ENCODE measurements around the gene RAB3GAP2.
A peak's percentile ranks its signal among the peaks of the same experiment; 100 is the strongest.

Gene RAB3GAP2

DNA sequence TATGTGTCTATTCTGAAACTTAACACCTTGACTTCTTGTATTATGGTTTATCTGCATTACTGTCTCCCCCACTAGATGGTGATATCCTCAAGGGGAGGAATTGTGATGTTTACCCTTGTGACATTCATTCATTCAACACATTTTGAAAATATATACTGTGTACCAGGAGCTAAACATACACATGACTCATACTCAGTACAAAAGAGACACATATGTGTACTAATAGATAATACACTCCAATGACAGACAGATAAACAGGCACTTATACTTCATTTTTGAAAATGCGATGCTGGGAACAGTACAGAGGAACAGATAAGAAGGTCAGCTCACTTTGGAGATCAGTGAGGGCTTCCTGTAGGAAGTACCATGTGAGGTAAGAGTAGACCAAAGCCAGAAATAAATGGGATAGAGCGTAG, 8.9 kb upstream of the RAB3GAP2 start:
- H3K4me3 ChIP-seq (ENCODE audit: low read length) = no peak overlapping the region
- no peak for TF ChIP-seq EZH2phosphoT487 (IDR thresholded peaks at IDR 0.05; ENCODE audit: borderline replicate concordance, low read length)
- TF ChIP-seq, protein P1, sequence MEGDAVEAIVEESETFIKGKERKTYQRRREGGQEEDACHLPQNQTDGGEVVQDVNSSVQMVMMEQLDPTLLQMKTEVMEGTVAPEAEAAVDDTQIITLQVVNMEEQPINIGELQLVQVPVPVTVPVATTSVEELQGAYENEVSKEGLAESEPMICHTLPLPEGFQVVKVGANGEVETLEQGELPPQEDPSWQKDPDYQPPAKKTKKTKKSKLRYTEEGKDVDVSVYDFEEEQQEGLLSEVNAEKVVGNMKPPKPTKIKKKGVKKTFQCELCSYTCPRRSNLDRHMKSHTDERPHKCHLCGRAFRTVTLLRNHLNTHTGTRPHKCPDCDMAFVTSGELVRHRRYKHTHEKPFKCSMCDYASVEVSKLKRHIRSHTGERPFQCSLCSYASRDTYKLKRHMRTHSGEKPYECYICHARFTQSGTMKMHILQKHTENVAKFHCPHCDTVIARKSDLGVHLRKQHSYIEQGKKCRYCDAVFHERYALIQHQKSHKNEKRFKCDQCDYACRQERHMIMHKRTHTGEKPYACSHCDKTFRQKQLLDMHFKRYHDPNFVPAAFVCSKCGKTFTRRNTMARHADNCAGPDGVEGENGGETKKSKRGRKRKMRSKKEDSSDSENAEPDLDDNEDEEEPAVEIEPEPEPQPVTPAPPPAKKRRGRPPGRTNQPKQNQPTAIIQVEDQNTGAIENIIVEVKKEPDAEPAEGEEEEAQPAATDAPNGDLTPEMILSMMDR (IDR thresholded peaks at IDR 0.05; ENCODE audit: low read depth, low read length, poor library complexity, severe bottlenecking) = peak; percentile 42
- H3K27ac ChIP-seq (ENCODE audit: low read depth, low read length) = no peak overlapping the region
- H3K79me2 ChIP-seq (ENCODE audit: control insufficient read depth, low read length) = no peaks in the 10 kb centered on the region
- H3K9me2 ChIP-seq (replicated peaks; ENCODE audit: control insufficient read depth, low read length) = no peaks in the 10 kb centered on the region
- peaks cover 5% of the 10 kb centered on the region; the same call in 1 of the 2 replicates for H3K27me3 ChIP-seq (ENCODE audit: control insufficient read depth, low read length)
- no peak overlapping the region for H3K4me2 ChIP-seq (ENCODE audit: low read length)
- H3K36me3 ChIP-seq (ENCODE audit: control insufficient read depth, low read length) = no peaks in the 10 kb centered on the region
- H3K4me1 ChIP-seq (ENCODE audit: control insufficient read depth, low read length) = no peaks in the 10 kb centered on the region
- no peaks in the 10 kb centered on the region for H3K9me3 ChIP-seq (ENCODE audit: control insufficient read depth, insufficient read depth, low read length)
- H4K20me1 ChIP-seq (ENCODE audit: control insufficient read depth, insufficient read depth, low read depth, low read length) = no peaks in the 10 kb centered on the region
- no peaks in the 10 kb centered on the region for H3F3A ChIP-seq (ENCODE audit: control insufficient read depth, insufficient read depth)

DNA sequence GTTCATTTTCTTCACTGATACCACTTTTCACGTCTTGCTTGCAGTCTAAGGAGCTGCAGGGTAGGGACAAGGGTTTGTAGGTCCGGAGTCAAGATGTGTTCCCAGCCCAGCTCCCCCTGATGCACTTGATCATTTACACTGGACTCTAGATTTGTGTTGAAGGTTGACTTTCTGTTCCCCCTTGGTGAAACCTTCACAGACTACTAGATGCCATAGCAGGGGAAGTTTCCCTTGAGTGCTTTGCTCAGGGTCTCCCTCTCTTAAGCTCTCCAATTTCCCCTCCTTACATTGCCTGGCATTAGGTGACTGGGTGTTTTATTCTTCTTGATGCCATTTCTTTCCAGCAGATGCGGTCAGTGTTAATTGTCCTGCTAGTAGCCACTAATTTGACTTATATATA, 8.0 kb upstream of the RAB3GAP2 start:
- Histone ChIP-seq H3K9me2 (replicated peaks; ENCODE audit: control insufficient read depth, low read length) (no peaks in the 10 kb centered on the region), H3K36me3 (ENCODE audit: control insufficient read depth, low read length) (no peaks in the 10 kb centered on the region), H4K20me1 (ENCODE audit: control insufficient read depth, insufficient read depth, low read depth, low read length) (no peaks in the 10 kb centered on the region), H3K4me1 (ENCODE audit: control insufficient read depth, low read length) (no peaks in the 10 kb centered on the region), H3K79me2 (ENCODE audit: control insufficient read depth, low read length) (no peaks in the 10 kb centered on the region), H3K4me3 (ENCODE audit: low read length) (no peak overlapping the region), H3K4me2 (ENCODE audit: low read length) (no peak overlapping the region), H3F3A (ENCODE audit: control insufficient read depth, insufficient read depth) (no peaks in the 10 kb centered on the region), H3K27me3 (ENCODE audit: control insufficient read depth, low read length) (peaks cover 5% of the 10 kb centered on the region; the same call in 1 of the 2 replicates), H3K9me3 (ENCODE audit: control insufficient read depth, insufficient read depth, low read length) (no peaks in the 10 kb centered on the region), H3K27ac (ENCODE audit: low read depth, low read length) (no peak overlapping the region)
- TF ChIP-seq, protein P1 (IDR thresholded peaks at IDR 0.05; ENCODE audit: low read depth, low read length, poor library complexity, severe bottlenecking) = no peak

DNA sequence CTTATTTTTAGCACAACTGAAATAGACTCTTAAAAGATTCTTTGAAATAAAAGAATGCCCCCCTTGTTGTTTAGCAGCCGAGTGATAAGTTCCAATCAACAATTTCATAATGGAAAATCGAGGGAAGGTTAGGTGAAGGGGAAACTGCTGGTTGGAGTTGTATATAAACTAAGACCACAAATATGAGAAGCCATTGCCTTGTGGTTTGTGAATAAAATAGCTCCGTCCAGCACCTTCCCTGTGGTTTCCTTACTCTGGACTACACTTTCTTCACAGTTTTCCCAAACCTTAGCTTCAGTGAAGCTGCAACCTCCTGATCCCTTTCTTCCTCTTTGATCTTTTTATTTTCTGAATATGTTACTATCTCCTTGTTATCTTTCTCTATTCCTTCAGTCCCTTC, 6.7 kb upstream of the RAB3GAP2 start:
- H3K27me3 ChIP-seq (ENCODE audit: control insufficient read depth, low read length) = peaks cover 5% of the 10 kb centered on the region; the same call in 1 of the 2 replicates
- no peaks in the 10 kb centered on the region for H3K9me3 ChIP-seq (ENCODE audit: control insufficient read depth, insufficient read depth, low read length)
- H3K4me1 ChIP-seq (ENCODE audit: control insufficient read depth, low read length) = no peaks in the 10 kb centered on the region
- H3K79me2 ChIP-seq (ENCODE audit: control insufficient read depth, low read length) = no peaks in the 10 kb centered on the region
- H3K9me2 ChIP-seq (replicated peaks; ENCODE audit: control insufficient read depth, low read length) = no peaks in the 10 kb centered on the region
- H3K36me3 ChIP-seq (ENCODE audit: control insufficient read depth, low read length) = no peaks in the 10 kb centered on the region
- H3F3A ChIP-seq (ENCODE audit: control insufficient read depth, insufficient read depth) = no peaks in the 10 kb centered on the region
- TF ChIP-seq, protein P1 (IDR thresholded peaks at IDR 0.05; ENCODE audit: low read depth, low read length, poor library complexity, severe bottlenecking) = no peak
- TF ChIP-seq EZH2phosphoT487 (IDR thresholded peaks at IDR 0.05; ENCODE audit: borderline replicate concordance, low read length) = no peak
- H4K20me1 ChIP-seq (ENCODE audit: control insufficient read depth, insufficient read depth, low read depth, low read length) = no peaks in the 10 kb centered on the region
- H3K4me3 ChIP-seq (ENCODE audit: low read length) = no peak overlapping the region
- no peak overlapping the region for H3K27ac ChIP-seq (ENCODE audit: low read depth, low read length)
- no peak overlapping the region for H3K4me2 ChIP-seq (ENCODE audit: low read length)

DNA sequence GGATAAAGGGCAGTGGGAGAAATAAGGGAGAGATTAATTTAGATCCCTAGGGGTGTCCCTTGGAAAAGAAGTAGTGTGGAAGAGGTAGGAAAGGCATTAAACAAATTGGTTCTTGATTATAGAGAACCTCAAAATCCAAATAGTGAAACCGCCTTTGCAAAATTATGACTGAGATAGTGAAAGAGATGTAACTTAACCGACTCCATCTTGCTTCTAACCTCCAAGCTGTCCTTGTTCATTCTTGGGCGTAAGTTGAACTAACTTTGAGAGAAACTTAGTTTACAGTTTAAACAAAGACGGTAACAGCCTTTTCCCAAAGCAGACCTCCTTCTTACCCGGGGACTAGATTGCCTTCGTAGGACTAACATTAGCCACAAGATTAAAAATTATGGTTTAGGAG, 3.2 kb upstream of the RAB3GAP2 start:
- H3K9me3 ChIP-seq (ENCODE audit: control insufficient read depth, insufficient read depth, low read length) = no peaks in the 10 kb centered on the region
- H4K20me1 ChIP-seq (ENCODE audit: control insufficient read depth, insufficient read depth, low read depth, low read length) = no peaks in the 10 kb centered on the region
- no peaks in the 10 kb centered on the region for H3K9me2 ChIP-seq (replicated peaks; ENCODE audit: control insufficient read depth, low read length)
- peaks cover 13% of the 10 kb centered on the region for H3K4me1 ChIP-seq (ENCODE audit: control insufficient read depth, low read length)
- H3K79me2 ChIP-seq (ENCODE audit: control insufficient read depth, low read length) = peaks cover 17% of the 10 kb centered on the region
- H3K4me3 ChIP-seq (ENCODE audit: low read length) = no peak overlapping the region
- no peak overlapping the region for H3K4me2 ChIP-seq (ENCODE audit: low read length)
- peaks cover 13% of the 10 kb centered on the region for H3K36me3 ChIP-seq (ENCODE audit: control insufficient read depth, low read length)
- H3K27me3 ChIP-seq (ENCODE audit: control insufficient read depth, low read length) = peaks cover 5% of the 10 kb centered on the region; the same call in 1 of the 2 replicates
- no peak overlapping the region for H3K27ac ChIP-seq (ENCODE audit: low read depth, low read length)
- TF ChIP-seq, protein P1 (IDR thresholded peaks at IDR 0.05; ENCODE audit: low read depth, low read length, poor library complexity, severe bottlenecking) = no peak
- TF ChIP-seq EZH2phosphoT487 (IDR thresholded peaks at IDR 0.05; ENCODE audit: borderline replicate concordance, low read length) = no peak
- no peaks in the 10 kb centered on the region for H3F3A ChIP-seq (ENCODE audit: control insufficient read depth, insufficient read depth)
